NCI-H2107 treated with DMSO at 0.1 percent for 48 hours (cell line): ENCODE measurements around the gene SGTB.
A peak's percentile ranks its signal among the peaks of the same experiment; 100 is the strongest.
"Not testable (repeated sequence)": the region's sequence is repeated elsewhere in the genome, so short reads cannot be mapped to it uniquely, and the experiment has no call there.

Experiments used
- DNase-seq: peaks from one replicate; lab custom pipeline; 2025; ENCODE audit not compliant: unreplicated experiment; lab: John Stamatoyannopoulos, UW

Gene SGTB

GRCh38 chr5:65734921-65735320, 13.0 kb upstream of the SGTB start:
- no peak for DNase-seq

GRCh38 chr5:65734196-65734775, 12.4 kb upstream of the SGTB start:
- not testable (repeated sequence) for DNase-seq

GRCh38 chr5:65732046-65732445, 10.1 kb upstream of the SGTB start:
- not testable (repeated sequence) for DNase-seq

GRCh38 chr5:65730910-65731309, 9.0 kb upstream of the SGTB start:
- DNase-seq: no peak

- DNase-seq: no peak
Measured at GRCh38 chr5:65728218-65728617, 6.3 kb upstream of the SGTB start.

- DNase-seq: no peak
Measured at GRCh38 chr5:65727491-65728156, 5.7 kb upstream of the SGTB start.

- DNase-seq: peak; percentile 52
Measured at GRCh38 chr5:65722575-65723403, 880 bp upstream of the SGTB start.

- DNase-seq: no peak
Measured at GRCh38 chr5:65721050-65721719, 724 bp downstream of the SGTB start.

GRCh38 chr5:65718576-65719310, 3.2 kb downstream of the SGTB start:
- no peak for DNase-seq

GRCh38 chr5:65708145-65708544, 13.8 kb downstream of the SGTB start:
- DNase-seq: no peak

GRCh38 chr5:65707663-65708062, 14.2 kb downstream of the SGTB start:
- DNase-seq: no peak

- no peak for DNase-seq
Measured at GRCh38 chr5:65704621-65705239, 17.2 kb downstream of the SGTB start.

- DNase-seq: no peak
Measured at GRCh38 chr5:65702036-65702435, 19.9 kb downstream of the SGTB start.

- DNase-seq: no peak
Measured at GRCh38 chr5:65699338-65699737, 22.6 kb downstream of the SGTB start.

GRCh38 chr5:65696892-65697291, 25.0 kb downstream of the SGTB start:
- no peak for DNase-seq

GRCh38 chr5:65695896-65696295, 26.0 kb downstream of the SGTB start:
- no peak for DNase-seq

- no peak for DNase-seq
Measured at GRCh38 chr5:65695162-65695755, 26.6 kb downstream of the SGTB start.

GRCh38 chr5:65693121-65693520, 28.8 kb downstream of the SGTB start:
- DNase-seq: no peak

- no peak for DNase-seq
Measured at GRCh38 chr5:65682148-65682547, 39.8 kb downstream of the SGTB start.

GRCh38 chr5:65676056-65676455, 45.9 kb downstream of the SGTB start:
- DNase-seq: not testable (repeated sequence)
